Fibroblast of lung (primary cell): ENCODE measurements around the gene IFRD1. TPM values are rescaled to one million over a fixed set of nuclear protein-coding genes. Genes with fewer than 3 reads are reported as not detected.

Source experiments
- DNase-seq, 2 donors: peaks; one replicate each; pipeline versions ENCODE4 v3.0.0 to v3.0.0-alpha.2; 2010; ENCODE audit warnings: low read depth in 2 of 2
- H2AFZ ChIP-seq: 2 replicates; pipeline ENCODE4 v1.5.1; 2012; ENCODE audit warnings: low read length, control low read depth, inconsistent platforms
- H3K27ac ChIP-seq: 2 replicates; pipeline ENCODE4 v1.5.1; 2011; ENCODE audit warnings: low read length, control low read depth; ENCODE audit not compliant: insufficient read depth
- H3K27me3 ChIP-seq: 2 replicates; pipeline ENCODE4 v1.5.1; 2011; ENCODE audit warnings: mild to moderate bottlenecking, low read length; ENCODE audit not compliant: control insufficient read depth, insufficient read depth
- H3K36me3 ChIP-seq: 2 replicates; pipeline ENCODE4 v1.5.1; 2011; ENCODE audit warnings: low read length; ENCODE audit not compliant: control insufficient read depth, insufficient read depth
- H3K4me1 ChIP-seq: 2 replicates; pipeline ENCODE4 v1.5.1; 2011; ENCODE audit warnings: low read length; ENCODE audit not compliant: control insufficient read depth, insufficient read depth; ENCODE audit errors: extremely low read depth
- H3K4me2 ChIP-seq: 2 replicates; pipeline ENCODE4 v1.5.1; 2011; ENCODE audit warnings: low read length, control low read depth; ENCODE audit not compliant: insufficient read depth; ENCODE audit errors: extremely low read depth
- H3K4me3 ChIP-seq, 4 experiments: fragments of 200-600 bp in 1 of 4; sonication (generic) in 1 of 4; replicated peaks in 1 of 4; 2 replicates each; pipeline ENCODE4 v1.5.1; 2011 to 2016; ENCODE audit warnings: low read length in 4 of 4, low read depth in 3 of 4, mild to moderate bottlenecking in 3 of 4, control low read depth in 2 of 4, inconsistent platforms in 1 of 4, mixed read lengths in 1 of 4; ENCODE audit not compliant: insufficient read depth in 1 of 4; ENCODE audit errors: control extremely low read depth in 1 of 4
- H3K79me2 ChIP-seq: 2 replicates; pipeline ENCODE4 v1.5.1; 2012; ENCODE audit warnings: mild to moderate bottlenecking, low read length, inconsistent platforms; ENCODE audit not compliant: control insufficient read depth, insufficient read depth
- H3K9ac ChIP-seq: 2 replicates; pipeline ENCODE4 v1.5.1; 2011; ENCODE audit warnings: mild to moderate bottlenecking, low read length, control low read depth; ENCODE audit not compliant: insufficient read depth
- H3K9me3 ChIP-seq: 2 replicates; pipeline ENCODE4 v1.5.1; 2012; ENCODE audit warnings: low read depth, low read length; ENCODE audit not compliant: control insufficient read depth, insufficient read depth
- H4K20me1 ChIP-seq: 2 replicates; pipeline ENCODE4 v1.5.1; 2011; ENCODE audit warnings: low read length; ENCODE audit not compliant: control insufficient read depth, insufficient read depth; ENCODE audit errors: extremely low read depth
- EZH2 ChIP-seq: IDR thresholded peaks from 2 replicates; pipeline ENCODE4 v1.5.1; 2012; ENCODE audit warnings: low read length, control low read depth, mild to moderate bottlenecking; ENCODE audit errors: missing control alignments
- polyA plus RNA-seq, 2 donors: library from polyadenylated mRNA; depleted of rRNA in 1 of 2; stranded (reverse) in 1 of 2; unstranded in 1 of 2; fragments of >200 nt; gene quantifications; 2 replicates each; pipeline ENCODE4 v1.2.1, GENCODE V29; 2011 to 2012; ENCODE audit warnings: missing spikeins in 1 of 2
- total RNA-seq: library from RNA; depleted of rRNA; stranded (reverse); fragments of >200 nt; gene quantifications from 2 replicates; pipeline ENCODE4 v1.2.1, GENCODE V29; 2014
- TF ChIP-seq, protein P1 (sequence below), 2 donors: IDR thresholded peaks in 1 of 2; conservative IDR thresholded peaks in 1 of 2; 1 replicate in 1 of 2; 2 replicates in 1 of 2; pipeline ENCODE4 v1.5.1; 2011 to 2012; ENCODE audit warnings: low read length in 2 of 2, control low read depth in 1 of 2, inconsistent platforms in 1 of 2, low read depth in 1 of 2, mild to moderate bottlenecking in 1 of 2

IFRD1 gene
- total and polyA plus RNA-seq, 2 donors (not counting 1 experiment from before 2014, with no cell fraction given) = 42.6 to 127 TPM

DNA sequence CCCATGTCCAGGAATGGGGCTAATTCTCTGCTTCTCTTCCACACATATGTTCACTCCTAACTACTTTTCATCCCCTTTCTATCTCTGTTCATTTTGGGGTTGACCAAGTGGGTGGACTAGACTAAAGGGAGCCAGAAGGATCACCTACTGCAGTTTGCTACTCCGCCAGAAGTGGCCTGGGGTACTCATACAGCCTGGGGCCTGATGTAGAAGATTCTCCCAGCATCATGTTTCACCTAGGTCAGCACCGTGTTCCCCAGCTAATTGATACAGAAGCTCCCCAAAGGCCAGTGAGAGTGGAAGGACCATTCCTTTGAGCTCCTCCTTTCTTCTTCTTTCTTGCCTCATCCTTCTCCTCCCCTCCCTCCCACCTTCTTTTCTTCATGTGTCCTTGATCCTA is 19.6 kb upstream of the IFRD1 start:
- TF ChIP-seq, protein P1, sequence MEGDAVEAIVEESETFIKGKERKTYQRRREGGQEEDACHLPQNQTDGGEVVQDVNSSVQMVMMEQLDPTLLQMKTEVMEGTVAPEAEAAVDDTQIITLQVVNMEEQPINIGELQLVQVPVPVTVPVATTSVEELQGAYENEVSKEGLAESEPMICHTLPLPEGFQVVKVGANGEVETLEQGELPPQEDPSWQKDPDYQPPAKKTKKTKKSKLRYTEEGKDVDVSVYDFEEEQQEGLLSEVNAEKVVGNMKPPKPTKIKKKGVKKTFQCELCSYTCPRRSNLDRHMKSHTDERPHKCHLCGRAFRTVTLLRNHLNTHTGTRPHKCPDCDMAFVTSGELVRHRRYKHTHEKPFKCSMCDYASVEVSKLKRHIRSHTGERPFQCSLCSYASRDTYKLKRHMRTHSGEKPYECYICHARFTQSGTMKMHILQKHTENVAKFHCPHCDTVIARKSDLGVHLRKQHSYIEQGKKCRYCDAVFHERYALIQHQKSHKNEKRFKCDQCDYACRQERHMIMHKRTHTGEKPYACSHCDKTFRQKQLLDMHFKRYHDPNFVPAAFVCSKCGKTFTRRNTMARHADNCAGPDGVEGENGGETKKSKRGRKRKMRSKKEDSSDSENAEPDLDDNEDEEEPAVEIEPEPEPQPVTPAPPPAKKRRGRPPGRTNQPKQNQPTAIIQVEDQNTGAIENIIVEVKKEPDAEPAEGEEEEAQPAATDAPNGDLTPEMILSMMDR (conservative IDR thresholded peaks at IDR 0.05 in 1 of 2, IDR thresholded peaks at IDR 0.05 in 1 of 2; ENCODE audit: low read depth in 1 of 2, low read length in 2 of 2) = no peak
- TF ChIP-seq EZH2 = no peak
- Histone ChIP-seq H3K36me3 (no peaks in the 10 kb centered on the region), H3K4me1 (no peaks in the 10 kb centered on the region), H3K9ac (no peak overlapping the region), H3K4me3 (no peak overlapping the region), H3K9me3 (no peaks in the 10 kb centered on the region), H2AFZ (no peak overlapping the region), H3K27me3 (no peaks in the 10 kb centered on the region), H3K4me2 (no peak overlapping the region), H4K20me1 (no peaks in the 10 kb centered on the region), H3K27ac (no peak overlapping the region), H3K79me2 (no peaks in the 10 kb centered on the region)
- no peak for DNase-seq

DNA sequence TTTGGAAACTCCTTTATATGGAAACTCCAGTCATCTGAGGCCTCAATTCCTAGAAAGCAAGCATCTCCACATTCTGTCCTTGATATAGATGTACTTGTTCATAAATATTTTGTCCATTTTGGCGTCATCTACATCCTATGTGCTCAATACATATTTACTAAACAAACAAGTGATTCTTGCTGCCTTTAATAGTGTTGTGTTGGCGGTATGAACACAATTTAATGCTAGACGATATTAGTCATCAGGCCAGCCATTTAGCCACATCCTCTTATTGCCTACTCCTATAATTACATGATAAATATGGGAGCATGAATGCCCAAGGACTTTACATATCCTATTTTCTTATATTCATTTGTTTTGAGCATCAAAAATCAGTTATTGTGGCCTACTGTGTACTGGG is 18.5 kb upstream of the IFRD1 start:
- Histone ChIP-seq H3K27ac (no peak overlapping the region), H3K4me2 (no peak overlapping the region), H3K9ac (no peak overlapping the region), H3K4me3 (no peak overlapping the region), H3K4me1 (no peaks in the 10 kb centered on the region), H3K79me2 (no peaks in the 10 kb centered on the region), H2AFZ (no peak overlapping the region), H3K9me3 (no peaks in the 10 kb centered on the region), H3K36me3 (no peaks in the 10 kb centered on the region), H4K20me1 (no peaks in the 10 kb centered on the region), H3K27me3 (no peaks in the 10 kb centered on the region)
- TF ChIP-seq EZH2 = no peak
- TF ChIP-seq, protein P1 (conservative IDR thresholded peaks at IDR 0.05 in 1 of 2, IDR thresholded peaks at IDR 0.05 in 1 of 2; ENCODE audit: low read depth in 1 of 2, low read length in 2 of 2) = no peak
- DNase-seq = no peak

DNA sequence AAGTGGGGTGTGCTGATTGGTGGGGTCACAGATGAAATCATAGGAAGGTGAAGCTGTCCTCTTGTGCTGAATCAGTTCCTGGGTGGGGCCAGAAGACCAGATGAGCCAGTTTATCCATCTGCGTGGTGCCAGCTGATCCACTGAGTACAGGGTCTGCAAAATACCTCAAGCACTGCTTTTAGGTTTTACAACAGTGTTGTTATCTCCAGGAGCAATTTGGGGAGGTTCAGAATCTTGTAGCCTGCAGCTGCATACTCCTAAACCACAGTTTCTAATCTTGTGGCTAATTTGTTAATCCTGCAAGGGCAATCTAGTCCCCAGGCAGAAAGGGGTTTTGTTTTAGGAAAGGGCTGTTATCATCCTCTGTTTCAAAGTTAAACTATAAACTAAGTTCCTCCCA is 17.0 kb upstream of the IFRD1 start:
- no peak overlapping the region for H3K9ac ChIP-seq
- no peaks in the 10 kb centered on the region for H3K9me3 ChIP-seq
- no peaks in the 10 kb centered on the region for H4K20me1 ChIP-seq
- H3K27me3 ChIP-seq = no peaks in the 10 kb centered on the region
- H2AFZ ChIP-seq = no peak overlapping the region
- no peak overlapping the region for H3K4me2 ChIP-seq
- no peak overlapping the region for H3K27ac ChIP-seq
- no peaks in the 10 kb centered on the region for H3K79me2 ChIP-seq
- H3K4me3 ChIP-seq = no peak overlapping the region
- TF ChIP-seq EZH2 = no peak
- TF ChIP-seq, protein P1 (conservative IDR thresholded peaks at IDR 0.05 in 1 of 2, IDR thresholded peaks at IDR 0.05 in 1 of 2; ENCODE audit: low read depth in 1 of 2, low read length in 2 of 2) = no peak
- no peaks in the 10 kb centered on the region for H3K4me1 ChIP-seq
- DNase-seq = no peak
- no peaks in the 10 kb centered on the region for H3K36me3 ChIP-seq
